Activated naive CD8-positive, alpha-beta T cell treated with anti-CD3 and anti-CD28 coated beads for 36 hours (primary cell): ENCODE data around the gene CCL7. TPM values are rescaled to one million over a fixed set of nuclear protein-coding genes. Genes with fewer than 3 reads are reported as not detected.

Experiments used
- DNase-seq: peaks from one replicate; pipeline ENCODE4 v3.0.0; 2021
- H3K27ac Mint-ChIP-seq: one replicate; pipeline ENCODE4 v1.8.0; 2022; ENCODE audit warnings: mild to moderate bottlenecking, moderate library complexity, mixed read lengths
- H3K27me3 Mint-ChIP-seq: one replicate; pipeline ENCODE4 v1.8.0; 2022; ENCODE audit warnings: mild to moderate bottlenecking, mixed read lengths
- H3K36me3 Mint-ChIP-seq: one replicate; pipeline ENCODE4 v1.8.0; 2021; ENCODE audit warnings: mild to moderate bottlenecking, mixed read lengths
- H3K4me1 Mint-ChIP-seq: one replicate; pipeline ENCODE4 v1.8.0; 2021; ENCODE audit warnings: mixed read lengths
- H3K4me3 Mint-ChIP-seq: one replicate; pipeline ENCODE4 v1.8.0; 2022; ENCODE audit warnings: mild to moderate bottlenecking, moderate library complexity, mixed read lengths
- H3K9me3 Mint-ChIP-seq: one replicate; pipeline ENCODE4 v1.8.0; 2022; ENCODE audit warnings: mixed read lengths
- total RNA-seq, 2 experiments: library from RNA; stranded (reverse); gene quantifications; one replicate each; pipeline ENCODE4 v1.2.3, GENCODE V29; 2021

The CCL7 gene
- total RNA-seq, 2 experiments from 2014 or later, result not detected

DNA sequence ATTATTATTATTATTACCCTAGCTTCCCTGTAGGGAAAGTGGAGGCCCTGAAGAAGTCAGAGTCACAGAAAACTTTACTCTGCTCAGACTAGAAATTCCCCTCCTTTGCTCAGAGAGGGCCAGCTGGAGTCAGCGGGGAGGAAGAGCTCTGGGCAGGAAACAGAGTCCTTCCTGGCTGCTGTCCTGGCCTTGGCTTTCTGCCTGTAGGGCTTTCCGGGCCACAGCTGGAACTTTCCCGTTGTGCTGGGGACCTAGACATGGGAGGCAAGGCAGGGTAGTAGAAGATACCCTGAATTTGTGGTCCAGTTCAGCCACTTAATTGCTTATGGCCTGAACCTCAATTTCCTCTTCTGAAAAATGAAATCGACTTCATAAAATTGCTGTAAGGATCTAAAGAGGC, 29.0 kb upstream of the CCL7 start:
- DNase-seq, result no peak
- Mint-ChIP-seq H3K27ac (no peak overlapping the region), H3K4me3 (no peak overlapping the region), H3K36me3 (no peaks in the 10 kb centered on the region), H3K4me1 (no peaks in the 10 kb centered on the region), H3K9me3 (no peaks in the 10 kb centered on the region), H3K27me3 (peaks cover 11% of the 10 kb centered on the region)

DNA sequence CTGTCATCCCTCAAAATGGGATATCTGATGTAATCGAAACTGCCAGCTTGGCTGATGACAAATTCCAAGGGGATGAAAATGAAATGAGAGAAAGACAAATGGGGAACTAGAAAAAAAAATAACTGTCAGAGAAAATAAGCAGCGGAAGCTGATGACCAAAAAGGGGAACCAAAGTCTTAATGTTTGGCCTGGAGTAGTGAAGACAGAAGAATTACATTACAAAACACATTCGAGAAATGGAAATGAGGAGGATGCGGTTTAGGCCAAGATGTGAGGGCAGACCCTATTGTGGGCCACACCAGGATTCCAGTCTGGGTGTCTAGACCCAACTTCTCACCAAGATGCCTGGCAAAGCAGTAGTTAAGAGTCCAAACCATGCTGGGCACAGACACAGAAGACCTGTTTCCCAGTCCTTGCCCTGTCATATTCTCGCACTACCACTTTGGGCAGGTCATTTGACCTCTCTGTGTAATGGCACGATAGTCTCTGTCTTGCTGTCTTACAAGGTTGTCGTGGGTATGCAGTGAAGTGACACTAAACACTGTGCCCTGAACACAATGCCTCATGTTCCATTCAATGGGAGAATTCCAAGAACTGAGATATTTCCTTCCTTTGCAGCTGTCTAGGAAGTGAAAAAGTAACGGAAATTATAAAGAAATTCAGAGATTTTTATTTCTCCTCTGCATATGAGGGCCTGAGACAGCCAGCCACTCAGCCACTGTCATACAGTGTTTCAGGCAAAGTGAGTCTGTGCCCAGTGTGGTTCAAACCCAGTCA, 27.2 kb upstream of the CCL7 start:
- Mint-ChIP-seq H3K4me3 (no peak overlapping the region), H3K27ac (no peak overlapping the region), H3K36me3 (no peaks in the 10 kb centered on the region), H3K27me3 (peaks cover 4% of the 10 kb centered on the region), H3K9me3 (no peaks in the 10 kb centered on the region), H3K4me1 (no peaks in the 10 kb centered on the region)
- no peak for DNase-seq

DNA sequence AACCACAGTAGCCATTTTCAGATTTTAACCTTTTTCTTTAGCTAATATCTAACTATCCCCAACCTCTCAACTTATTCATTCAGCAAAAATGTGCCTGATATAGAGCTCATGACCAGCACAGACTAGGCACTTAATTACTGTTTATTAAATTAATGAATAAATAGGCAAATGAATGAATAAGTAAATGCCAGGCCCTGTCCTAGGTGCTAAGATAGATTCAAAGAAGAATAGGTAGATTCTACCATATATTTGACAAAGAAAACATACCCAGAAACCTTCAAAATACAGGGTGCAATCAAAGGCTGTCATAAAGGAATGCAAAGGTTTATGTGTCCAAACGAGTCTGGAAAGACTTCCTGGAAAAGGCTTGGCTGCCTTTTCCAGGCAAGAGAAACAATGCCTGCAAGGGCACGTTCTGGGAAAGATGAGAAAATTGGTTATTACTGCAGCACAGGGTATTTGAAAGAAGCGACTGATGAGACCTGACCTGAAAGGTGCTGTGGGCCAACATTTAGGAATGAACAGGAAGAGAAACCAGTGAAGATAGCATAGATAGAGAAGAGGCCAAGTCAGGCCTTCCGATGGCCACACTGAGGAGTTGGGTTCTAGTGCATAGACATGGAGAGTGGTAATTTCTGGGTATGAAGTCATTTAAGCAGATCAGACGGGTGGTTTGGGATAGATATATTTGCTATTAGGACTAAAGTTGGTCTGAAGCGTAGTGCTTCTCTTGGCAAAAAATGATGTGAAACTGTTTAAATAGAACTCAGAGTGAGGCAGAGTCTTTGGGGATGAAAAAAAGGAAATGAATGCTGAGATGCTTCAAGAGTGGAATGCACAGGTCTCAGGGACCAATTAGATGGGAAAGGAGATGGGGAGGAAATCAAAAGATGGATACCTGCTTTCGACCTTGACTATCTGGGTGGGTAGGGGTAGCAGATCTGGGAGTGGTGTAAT, 26.4 kb upstream of the CCL7 start:
- peaks cover 4% of the 10 kb centered on the region for H3K27me3 Mint-ChIP-seq
- no peak for DNase-seq
- H3K9me3 Mint-ChIP-seq, result no peaks in the 10 kb centered on the region
- H3K4me1 Mint-ChIP-seq, result no peaks in the 10 kb centered on the region
- no peak overlapping the region for H3K4me3 Mint-ChIP-seq
- no peaks in the 10 kb centered on the region for H3K36me3 Mint-ChIP-seq
- H3K27ac Mint-ChIP-seq, result no peak overlapping the region

DNA sequence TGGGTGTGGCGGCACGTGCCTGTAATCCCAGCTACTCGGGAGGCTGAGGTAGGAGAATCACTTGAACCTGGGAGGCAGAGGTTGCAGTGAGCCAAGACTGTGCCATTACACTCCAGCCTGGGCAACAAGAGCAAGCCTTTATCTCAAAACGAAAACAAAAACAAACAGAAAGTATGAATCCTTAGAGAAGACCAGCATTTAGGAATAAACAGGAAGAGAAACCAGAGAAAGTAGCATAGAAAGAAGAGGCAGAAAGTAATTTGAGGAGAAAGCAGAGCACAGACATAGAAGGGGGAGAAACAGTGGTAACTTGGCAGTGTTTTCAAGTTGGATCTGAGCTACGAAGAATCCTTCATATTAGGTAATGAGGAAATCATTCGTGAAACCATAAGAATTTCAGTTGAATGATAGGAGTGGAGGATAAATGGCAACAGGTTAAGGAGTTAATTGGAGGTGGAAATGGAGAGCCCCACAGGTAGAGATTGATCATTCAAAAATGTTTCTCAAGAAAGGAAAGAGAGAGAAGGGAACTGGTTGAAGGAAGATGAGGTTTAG, 24.6 kb upstream of the CCL7 start:
- Mint-ChIP-seq H3K4me3 (no peak overlapping the region), H3K27ac (no peak overlapping the region), H3K9me3 (no peaks in the 10 kb centered on the region), H3K27me3 (peaks cover 4% of the 10 kb centered on the region), H3K36me3 (no peaks in the 10 kb centered on the region), H3K4me1 (no peaks in the 10 kb centered on the region)
- DNase-seq, result no peak

DNA sequence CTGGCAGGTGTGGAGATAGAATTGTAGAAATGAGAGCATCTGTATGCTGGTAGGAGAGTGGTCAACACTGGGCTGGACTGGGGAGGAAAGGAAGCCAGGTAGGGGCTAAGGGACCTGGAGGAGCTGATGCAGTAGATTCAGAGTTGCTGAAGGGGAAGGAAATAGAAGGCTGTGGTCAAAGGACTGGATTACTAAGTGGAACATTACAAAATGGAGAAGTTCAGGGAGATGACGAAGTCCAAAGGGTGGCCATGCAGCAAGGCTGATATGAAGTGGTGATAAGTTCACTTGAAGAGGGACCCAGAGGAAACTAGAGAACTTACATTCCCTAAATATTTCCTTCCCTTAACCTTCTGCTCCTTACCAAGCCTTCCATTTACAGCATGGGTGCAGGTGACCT, 23.6 kb upstream of the CCL7 start:
- no peaks in the 10 kb centered on the region for H3K4me1 Mint-ChIP-seq
- H3K27me3 Mint-ChIP-seq, result peaks cover 10% of the 10 kb centered on the region
- no peak overlapping the region for H3K27ac Mint-ChIP-seq
- H3K36me3 Mint-ChIP-seq, result no peaks in the 10 kb centered on the region
- H3K4me3 Mint-ChIP-seq, result no peak overlapping the region
- H3K9me3 Mint-ChIP-seq, result no peaks in the 10 kb centered on the region
- no peak for DNase-seq

DNA sequence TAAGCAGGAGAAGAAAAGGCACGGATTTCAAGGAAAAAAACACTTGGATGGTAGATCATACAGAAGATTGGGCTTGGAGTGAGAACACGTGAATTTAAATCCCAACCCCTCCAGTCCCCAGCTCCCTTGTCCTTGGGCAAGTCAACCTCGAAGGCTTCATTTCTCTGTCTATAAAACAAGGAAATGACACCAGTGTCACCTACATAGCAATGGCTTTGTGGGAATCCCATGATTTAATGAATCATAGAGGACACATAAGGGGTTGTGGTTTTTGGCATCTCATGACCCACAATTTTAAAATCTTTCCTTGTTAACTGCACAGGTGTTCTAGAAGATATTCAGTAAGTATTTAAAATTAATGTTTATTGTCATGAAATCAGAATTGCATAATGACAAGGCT, 23.1 kb upstream of the CCL7 start:
- Mint-ChIP-seq H3K9me3 (no peaks in the 10 kb centered on the region), H3K4me1 (no peaks in the 10 kb centered on the region), H3K4me3 (no peak overlapping the region), H3K27ac (no peak overlapping the region), H3K27me3 (peaks cover 10% of the 10 kb centered on the region), H3K36me3 (no peaks in the 10 kb centered on the region)
- no peak for DNase-seq

DNA sequence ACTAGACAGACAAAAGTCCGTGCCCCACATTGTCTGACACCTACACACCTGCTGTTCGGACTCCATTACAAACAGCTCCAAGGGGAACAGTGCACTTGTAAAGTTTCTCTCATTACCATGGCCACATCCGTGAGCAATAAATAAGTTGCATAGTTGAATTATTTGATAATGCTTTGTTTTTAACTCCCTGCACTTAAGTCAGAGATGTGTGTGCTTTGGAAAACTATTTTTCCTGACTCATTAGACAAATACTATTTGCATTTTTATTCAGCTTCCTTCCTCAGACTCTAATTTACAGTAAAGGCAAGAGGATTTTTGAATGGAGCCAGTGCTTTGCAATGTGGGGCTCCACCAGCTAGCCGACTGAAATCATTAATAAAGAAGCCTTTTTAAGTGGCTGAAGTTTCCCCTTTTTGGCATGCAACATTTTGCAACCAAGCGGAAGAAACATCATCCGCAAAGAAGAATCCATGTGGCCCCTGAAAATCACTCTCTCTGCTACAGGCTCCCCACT, 21.5 kb upstream of the CCL7 start:
- Mint-ChIP-seq H3K27ac (no peak overlapping the region), H3K4me1 (no peaks in the 10 kb centered on the region), H3K36me3 (no peaks in the 10 kb centered on the region), H3K27me3 (peaks cover 11% of the 10 kb centered on the region), H3K4me3 (no peak overlapping the region), H3K9me3 (no peaks in the 10 kb centered on the region)
- DNase-seq, result no peak

DNA sequence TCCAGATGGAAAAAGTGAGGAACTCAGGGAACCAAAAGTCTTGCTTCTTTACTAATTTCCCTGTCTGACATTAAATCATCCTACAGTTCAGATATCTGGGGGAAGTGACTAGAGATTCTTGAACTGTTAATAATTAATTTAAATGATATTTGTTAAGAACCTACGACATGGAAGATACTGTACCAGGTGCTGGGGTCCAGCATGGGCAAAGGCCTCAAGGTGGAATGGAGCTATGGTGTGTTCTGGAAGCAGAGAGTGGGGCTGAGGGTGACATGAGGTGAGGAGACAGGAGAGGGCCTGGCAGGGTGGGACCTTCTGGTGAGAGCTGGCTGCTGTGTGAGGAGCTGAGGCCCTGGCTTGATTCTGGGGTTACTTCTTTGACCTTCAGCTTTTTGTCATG, 21.0 kb upstream of the CCL7 start:
- H3K27me3 Mint-ChIP-seq, result peaks cover 11% of the 10 kb centered on the region
- no peaks in the 10 kb centered on the region for H3K4me1 Mint-ChIP-seq
- DNase-seq, result no peak
- no peaks in the 10 kb centered on the region for H3K36me3 Mint-ChIP-seq
- H3K9me3 Mint-ChIP-seq, result no peaks in the 10 kb centered on the region
- no peak overlapping the region for H3K4me3 Mint-ChIP-seq
- no peak overlapping the region for H3K27ac Mint-ChIP-seq

DNA sequence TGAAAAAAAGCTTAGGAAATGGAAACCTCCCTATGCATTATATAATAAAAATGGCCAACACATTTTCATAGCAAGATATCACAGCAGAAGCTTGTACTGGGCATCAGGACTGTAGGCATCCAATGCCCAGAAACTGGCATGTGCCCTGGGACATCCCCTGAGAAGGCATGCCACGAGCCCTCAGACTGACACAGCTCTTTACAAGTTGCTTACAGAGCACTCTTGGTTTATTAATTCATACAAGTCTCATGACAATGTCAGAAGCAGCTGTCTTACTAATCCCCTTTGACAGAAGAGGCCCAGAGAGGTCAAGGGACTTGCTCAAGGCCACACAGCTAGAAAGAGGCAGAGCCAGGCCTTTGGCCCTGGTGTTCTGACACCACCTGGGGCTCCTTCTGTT, 20.5 kb upstream of the CCL7 start:
- Mint-ChIP-seq H3K36me3 (no peaks in the 10 kb centered on the region), H3K9me3 (no peaks in the 10 kb centered on the region), H3K27me3 (peaks cover 11% of the 10 kb centered on the region), H3K27ac (no peak overlapping the region), H3K4me3 (no peak overlapping the region), H3K4me1 (no peaks in the 10 kb centered on the region)
- DNase-seq, result no peak

DNA sequence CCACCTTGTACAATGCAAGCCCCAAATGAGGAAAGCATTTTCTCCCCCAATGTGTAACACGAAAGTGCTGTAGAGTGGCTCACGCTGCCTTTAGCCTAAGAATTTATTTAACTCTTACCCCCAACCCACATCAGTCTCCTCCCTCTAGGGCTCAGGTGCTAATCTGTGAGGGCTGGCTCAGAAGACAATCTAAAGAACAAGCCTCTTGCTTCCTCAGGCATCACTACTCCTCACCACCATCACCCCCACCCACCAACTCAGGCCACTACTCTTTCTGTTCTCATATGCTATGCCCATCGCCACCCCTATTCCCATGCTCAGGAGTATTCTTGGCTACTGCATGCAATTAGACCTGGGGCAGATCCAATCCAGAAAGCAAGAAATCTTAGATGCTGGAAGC, 18.8 kb upstream of the CCL7 start:
- no peak for DNase-seq
- no peak overlapping the region for H3K27ac Mint-ChIP-seq
- no peaks in the 10 kb centered on the region for H3K36me3 Mint-ChIP-seq
- no peak overlapping the region for H3K4me3 Mint-ChIP-seq
- peaks cover 6% of the 10 kb centered on the region for H3K4me1 Mint-ChIP-seq
- H3K27me3 Mint-ChIP-seq, result peaks cover 25% of the 10 kb centered on the region
- H3K9me3 Mint-ChIP-seq, result no peaks in the 10 kb centered on the region

DNA sequence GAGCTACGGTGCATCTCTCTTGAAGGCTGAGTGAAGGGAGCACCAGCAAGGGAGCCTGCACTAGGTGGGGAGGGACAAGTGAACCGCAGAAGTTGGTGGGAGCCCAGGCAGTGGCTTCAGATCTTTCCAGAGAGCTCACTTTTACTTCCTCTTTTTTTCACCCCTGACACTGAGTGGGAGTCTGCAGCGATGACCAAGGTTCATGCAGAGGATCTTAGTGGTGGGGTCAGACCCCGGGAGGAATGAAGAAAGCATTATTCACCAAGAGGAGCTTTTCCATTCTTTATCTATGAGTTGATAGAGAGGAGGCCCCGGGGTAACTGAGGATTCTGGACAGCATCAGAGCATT, 18.0 kb upstream of the CCL7 start:
- H3K4me3 Mint-ChIP-seq, result no peak overlapping the region
- H3K9me3 Mint-ChIP-seq, result no peaks in the 10 kb centered on the region
- no peaks in the 10 kb centered on the region for H3K36me3 Mint-ChIP-seq
- H3K27me3 Mint-ChIP-seq, result peaks cover 30% of the 10 kb centered on the region
- no peak overlapping the region for H3K27ac Mint-ChIP-seq
- DNase-seq, result no peak
- H3K4me1 Mint-ChIP-seq, result peaks cover 6% of the 10 kb centered on the region

DNA sequence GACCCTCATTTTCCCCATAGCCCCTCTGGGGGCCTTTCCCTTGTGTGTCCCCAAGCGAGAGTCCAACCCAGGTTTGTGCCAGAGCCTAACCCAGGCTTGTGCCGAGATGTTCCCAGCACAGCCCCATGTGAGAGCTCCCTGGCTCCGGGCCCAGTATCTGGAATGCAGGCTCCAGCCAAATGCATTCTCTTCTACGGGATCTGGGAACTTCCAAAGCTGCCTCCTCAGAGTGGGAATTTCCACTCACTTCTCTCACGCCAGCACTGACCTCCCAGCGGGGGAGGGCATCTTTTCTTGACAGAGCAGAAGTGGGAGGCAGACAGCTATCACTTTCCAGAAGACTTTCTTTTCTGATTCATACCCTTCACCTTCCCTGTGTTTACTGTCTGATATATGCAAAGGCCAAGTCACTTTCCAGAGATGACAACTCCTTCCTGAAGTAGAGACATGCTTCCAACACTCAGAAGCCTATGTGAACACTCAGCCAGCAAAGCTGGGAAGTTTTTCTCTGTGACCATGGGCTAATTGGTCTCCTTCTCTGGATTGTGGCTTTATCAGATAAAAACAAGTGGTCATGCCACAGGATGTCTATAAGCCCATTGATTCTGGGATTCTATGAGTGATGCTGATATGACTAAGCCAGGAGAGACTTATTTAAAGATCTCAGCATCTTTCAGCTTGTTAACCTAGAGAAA, 17.4 kb upstream of the CCL7 start:
- peaks cover 6% of the 10 kb centered on the region for H3K4me1 Mint-ChIP-seq
- no peaks in the 10 kb centered on the region for H3K36me3 Mint-ChIP-seq
- H3K27me3 Mint-ChIP-seq, result peaks cover 30% of the 10 kb centered on the region
- no peak for DNase-seq
- H3K4me3 Mint-ChIP-seq, result no peak overlapping the region
- no peaks in the 10 kb centered on the region for H3K9me3 Mint-ChIP-seq
- H3K27ac Mint-ChIP-seq, result no peak overlapping the region

DNA sequence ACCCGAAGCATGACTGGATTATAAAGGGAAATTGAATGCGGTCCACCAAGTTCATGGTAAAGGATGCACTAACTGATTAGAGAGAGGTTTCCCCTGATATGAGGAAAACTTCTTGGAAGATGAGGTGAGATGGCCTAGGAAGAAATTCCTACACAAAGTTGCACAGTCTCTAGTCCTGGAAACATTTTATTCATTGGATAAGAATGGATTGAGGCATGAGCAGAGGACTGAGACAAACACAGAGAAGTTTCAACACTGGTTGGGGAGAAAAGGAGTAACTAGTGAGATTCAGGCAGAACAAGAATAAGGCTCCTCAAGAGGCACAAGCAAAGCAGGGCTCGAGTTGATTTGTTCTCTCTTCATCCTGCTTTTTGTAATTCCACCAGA, 16.9 kb upstream of the CCL7 start:
- Mint-ChIP-seq H3K27ac (no peak overlapping the region), H3K9me3 (no peaks in the 10 kb centered on the region), H3K4me3 (no peak overlapping the region), H3K27me3 (peaks cover 30% of the 10 kb centered on the region), H3K36me3 (no peaks in the 10 kb centered on the region), H3K4me1 (peaks cover 6% of the 10 kb centered on the region)
- DNase-seq, result no peak

DNA sequence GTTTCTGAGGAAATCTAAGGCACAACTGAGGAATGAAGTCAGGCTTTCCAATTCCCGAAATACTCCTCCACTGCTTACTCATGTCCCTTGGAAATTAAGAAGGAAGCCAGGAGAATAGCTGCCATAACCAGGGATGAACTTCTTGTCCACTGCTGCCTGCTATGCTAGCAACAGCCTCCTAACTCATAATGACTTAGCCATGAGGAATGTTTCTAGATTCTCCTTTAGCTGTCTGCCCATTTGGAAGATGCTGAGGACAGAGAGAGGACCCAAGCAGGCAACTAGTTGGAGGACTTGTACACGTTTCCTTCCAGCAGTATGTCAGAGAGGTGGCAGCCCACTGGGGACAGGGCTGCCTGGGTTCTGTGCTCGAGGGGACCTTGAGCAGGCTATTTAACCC, 15.9 kb upstream of the CCL7 start:
- Mint-ChIP-seq H3K36me3 (no peaks in the 10 kb centered on the region), H3K4me1 (peaks cover 6% of the 10 kb centered on the region), H3K27me3 (peaks cover 30% of the 10 kb centered on the region), H3K27ac (no peak overlapping the region), H3K4me3 (no peak overlapping the region), H3K9me3 (no peaks in the 10 kb centered on the region)
- DNase-seq, result no peak
